GM18868 (cell line): Measurements from ENCODE around the gene NBL1.

ENCODE experiments used
- ATAC-seq: cut with Tn5 transposase; IDR thresholded peaks from one replicate; pipeline ENCODE4 v1.9.1; 2021; ENCODE audit warnings: mild to moderate bottlenecking, moderate library complexity; ENCODE audit not compliant: unreplicated experiment

NBL1 gene

DNA sequence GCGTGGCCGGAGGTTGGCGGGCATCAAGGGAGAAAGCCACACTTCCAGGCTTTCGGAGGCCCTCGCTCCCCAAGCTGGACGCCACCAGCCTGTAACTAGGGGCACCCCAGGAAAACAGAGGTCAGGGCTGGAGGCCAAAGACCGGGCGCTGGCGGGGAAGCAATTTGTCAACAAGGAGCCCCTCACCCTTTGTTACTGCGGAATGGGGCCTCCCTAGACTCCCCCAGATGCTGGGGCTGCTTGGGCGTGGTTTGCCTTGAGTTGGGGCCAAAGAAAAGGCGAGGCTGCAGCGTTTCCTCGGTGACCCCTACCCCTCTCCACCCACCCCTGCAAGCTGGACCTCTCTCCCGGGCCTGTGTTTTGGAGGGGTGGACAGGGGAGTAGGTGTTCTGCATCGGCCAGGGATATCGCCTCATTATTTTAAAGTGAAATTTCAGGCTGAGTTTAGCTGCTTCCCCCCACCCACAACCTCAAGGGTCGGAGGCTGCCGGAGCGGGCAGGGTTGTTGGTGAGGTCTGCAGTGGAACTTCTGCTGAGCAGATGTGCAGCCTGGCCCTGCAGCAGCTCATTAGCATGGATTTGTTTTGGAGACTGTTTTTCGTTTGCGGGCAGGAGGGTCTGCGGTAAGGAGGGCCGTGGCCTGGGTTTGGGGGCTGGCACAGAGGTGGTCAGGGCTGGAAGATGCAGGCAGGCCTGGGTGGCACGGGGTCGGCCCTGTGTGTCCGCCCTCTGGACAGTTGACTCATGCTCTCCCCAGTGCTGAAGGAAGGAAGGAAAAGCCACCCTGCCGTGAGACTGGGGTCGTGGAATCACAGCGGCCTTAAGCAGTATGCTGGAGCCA is 1.5 kb downstream of the NBL1 start:
- no peak for ATAC-seq

DNA sequence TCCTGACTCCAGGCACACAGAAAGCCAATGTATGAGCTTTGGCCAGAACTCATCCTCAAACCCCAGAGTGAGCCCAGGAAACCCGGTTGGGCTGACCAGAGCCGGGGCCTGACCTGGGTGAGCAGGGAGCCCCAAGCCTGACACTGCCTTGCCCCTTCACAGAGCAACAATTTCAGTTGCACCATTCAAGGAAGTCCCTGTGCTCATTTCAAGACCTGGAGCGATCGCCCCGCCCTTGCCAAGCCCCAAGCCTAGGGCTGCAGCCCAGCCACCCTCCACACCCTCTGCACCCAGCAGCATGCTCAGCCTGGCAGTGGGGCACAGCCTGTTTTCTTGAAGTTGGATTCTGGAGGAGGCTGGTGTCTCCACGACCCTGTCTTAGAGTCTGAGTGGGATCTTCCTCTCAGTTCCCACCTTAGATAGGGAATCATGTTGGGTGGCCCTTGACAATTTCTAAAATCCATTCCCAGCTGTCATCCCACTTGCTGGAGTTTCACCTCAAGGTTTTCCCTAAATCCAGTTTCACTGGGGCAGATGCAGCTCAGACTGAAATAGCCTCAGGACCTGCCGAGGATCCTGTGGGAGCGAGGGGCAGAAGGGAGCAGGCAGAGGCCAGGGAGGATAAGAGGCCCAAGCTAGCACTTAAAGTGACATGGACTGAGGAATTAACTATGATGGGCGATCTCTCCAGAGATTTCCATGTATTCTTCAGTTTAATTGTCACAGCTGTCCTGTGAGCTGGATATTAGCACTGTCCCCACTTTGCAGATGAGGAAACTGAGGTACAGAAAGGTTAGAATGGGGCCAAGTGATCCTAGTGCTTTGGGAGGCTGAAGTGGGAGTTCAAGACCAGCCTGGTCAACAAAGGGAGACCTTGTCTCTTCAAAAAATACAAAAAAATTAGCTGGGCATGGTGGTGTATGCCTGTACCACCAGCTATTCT is 2.5 kb downstream of the NBL1 start:
- ATAC-seq, result no peak

DNA sequence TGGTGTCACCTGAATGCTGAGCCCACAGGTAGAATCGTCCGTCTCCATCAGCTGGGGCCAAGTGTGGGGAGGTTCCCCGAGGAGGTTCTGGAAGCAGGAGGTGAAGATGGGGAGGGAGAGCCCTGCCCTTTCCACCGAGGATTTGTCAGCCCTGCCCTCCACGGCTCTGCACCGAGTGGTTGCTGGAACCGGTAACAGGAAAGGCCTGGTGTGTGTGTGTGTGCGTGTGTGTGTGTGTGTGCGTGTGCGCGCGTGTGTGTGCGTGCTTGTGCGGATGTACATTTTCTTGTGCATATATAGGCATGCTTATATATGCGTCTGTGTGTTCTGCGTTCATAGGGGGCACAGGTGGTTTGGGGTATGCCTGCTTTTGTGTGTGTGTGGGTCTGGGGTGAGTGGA is 3.5 kb downstream of the NBL1 start:
- ATAC-seq, result no peak

DNA sequence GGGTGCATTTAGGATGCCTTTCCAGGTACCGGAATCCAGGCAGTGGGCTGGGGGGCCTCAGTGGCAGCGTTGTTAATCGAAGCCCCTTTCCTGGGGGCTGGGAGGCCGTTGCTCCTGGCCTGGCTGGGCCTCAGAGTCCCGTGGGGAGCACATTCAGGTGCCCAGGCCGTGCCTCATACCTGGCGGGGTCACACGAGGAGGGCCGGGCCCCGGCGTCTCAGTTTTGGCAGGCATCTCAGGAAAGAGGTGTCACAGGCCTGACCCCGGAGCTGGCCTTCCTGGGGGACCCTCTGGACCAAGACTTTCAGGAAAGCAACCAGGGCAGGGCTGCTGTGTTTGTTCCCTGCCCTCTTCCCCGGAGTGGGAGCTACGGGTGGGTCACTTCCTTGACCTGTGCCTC is 4.1 kb downstream of the NBL1 start:
- ATAC-seq, result no peak

DNA sequence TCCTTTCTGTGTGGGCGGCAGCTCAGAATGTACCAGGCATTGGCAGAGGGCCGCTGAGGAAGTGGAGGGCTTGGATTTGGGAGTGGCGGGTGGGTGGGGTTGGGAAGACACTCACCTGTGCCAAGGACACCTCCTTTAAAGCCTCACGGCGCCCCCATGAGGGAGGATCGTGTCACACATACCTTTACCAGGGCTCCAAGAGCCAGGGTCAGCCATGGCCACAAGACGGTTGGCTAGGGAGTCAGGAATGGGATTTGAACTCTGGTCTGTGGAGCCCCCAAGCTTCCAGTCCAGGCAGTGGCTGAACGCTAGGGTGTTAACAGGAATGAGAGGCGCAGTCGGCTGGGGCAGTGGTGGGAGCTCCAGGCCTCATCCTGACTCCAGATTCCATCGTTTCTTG is 4.6 kb downstream of the NBL1 start:
- ATAC-seq, result no peak

DNA sequence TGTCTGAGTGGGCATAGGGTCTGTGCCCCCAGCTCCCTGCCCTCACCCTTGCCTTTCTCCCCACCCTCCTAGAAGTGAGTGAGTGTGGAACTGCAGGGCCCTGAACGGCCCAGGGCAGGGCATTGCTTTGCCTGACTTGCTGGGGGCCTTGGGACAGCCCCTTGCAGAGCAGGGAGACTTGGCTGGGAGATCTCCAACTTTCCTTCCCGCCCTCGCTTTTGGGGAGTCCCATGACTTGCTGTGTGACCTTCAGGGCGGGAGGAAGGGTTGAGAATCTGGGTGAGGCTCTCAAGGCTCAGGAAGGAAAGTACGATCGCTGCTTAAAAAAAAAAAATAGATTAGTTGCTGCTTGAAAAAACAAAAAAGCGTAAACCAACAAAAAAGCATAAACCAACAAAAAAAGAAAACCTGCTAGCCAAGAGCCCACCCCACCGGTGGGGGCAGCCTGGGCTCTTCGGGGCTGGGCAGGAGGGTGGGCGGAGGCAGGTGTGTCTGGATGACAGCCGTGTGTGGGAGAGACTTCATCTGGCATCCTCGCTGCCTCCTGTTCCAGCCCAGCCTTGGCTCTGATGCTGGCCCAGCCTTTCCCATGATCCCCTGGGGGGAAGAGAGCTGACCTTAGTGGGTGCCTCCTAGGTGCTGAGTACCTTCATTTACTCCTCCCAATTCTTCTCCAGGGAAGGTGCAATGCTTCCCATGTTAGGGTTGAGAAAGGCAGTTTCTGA is 6.5 kb downstream of the NBL1 start:
- ATAC-seq, result no peak

DNA sequence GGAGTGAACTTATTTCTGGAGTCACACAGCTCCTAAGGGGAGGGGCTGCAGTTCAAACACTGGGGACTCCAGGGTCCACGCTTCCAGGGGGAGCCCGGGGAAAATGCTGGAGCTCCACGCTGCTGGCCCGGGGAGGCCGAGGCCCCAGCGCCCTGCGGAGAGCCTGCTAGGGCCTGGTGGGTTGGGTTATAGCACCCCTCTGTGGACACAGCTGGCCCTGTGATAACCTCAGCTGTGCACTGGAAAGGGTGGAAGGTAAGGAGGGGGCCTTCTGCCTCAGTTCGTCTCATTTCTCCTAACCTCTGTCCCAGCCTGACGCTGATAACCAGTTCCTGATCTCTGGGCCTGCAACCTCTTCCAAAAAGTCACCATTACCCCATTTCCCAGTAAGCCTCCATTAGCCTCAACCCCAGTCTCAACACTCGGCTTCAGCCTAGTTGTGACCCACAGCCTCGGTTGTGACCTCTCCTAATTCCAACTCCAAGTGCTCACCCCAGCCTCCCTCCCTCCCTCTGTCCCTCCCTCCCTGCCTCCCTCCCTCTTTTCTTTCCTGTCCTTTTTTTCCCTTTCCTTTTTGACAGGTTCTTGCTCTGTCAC is 7.1 kb downstream of the NBL1 start:
- ATAC-seq, result no peak

DNA sequence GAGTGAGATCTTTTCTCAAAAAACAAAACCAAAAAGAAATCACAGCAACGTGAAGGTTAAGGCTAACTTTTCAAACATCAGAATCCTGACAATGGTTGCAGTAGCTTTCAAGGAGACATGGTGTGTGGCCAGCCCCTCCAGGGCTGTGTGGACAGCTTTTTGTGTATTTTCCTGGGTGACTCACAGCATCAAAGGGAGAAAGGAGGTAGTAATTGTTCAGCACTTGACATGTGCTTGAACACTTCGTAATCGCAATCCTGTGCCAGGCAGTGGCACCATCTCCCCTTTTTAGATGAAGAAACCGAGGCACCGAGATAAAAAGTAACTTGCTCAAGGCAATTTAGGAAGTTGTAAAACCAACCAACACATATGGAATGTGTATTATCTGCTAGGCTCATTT is 10.3 kb downstream of the NBL1 start:
- no peak for ATAC-seq

DNA sequence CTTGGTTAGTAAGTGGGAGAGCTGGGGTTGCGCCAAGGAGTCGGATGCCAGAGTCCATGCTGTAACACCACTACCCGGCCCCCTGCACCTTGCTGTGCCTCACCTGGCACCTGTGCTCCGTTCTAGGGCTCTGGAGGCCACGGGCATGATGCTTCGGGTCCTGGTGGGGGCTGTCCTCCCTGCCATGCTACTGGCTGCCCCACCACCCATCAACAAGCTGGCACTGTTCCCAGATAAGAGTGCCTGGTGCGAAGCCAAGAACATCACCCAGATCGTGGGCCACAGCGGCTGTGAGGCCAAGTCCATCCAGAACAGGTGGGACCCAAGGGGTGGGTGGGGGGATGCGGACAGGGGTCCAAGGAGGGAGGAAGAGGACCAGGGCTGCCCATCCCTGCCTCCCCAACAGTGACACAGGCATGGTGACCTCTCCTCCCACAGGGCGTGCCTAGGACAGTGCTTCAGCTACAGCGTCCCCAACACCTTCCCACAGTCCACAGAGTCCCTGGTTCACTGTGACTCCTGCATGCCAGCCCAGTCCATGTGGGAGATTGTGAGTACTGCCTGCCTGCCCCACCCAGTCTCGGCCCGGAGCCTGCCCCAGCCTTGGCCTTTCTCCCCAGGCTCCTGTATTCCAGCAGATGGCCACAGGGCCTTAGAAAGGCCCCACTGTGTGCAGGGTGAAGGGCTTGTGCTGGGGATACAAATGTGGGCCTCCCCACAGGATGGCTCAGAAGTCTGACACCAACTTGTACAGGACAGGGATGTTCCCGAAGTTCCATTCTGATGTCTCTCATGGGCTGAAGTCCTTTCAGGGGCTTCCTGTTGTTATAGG is 11.0 kb downstream of the NBL1 start:
- ATAC-seq, result no peak

DNA sequence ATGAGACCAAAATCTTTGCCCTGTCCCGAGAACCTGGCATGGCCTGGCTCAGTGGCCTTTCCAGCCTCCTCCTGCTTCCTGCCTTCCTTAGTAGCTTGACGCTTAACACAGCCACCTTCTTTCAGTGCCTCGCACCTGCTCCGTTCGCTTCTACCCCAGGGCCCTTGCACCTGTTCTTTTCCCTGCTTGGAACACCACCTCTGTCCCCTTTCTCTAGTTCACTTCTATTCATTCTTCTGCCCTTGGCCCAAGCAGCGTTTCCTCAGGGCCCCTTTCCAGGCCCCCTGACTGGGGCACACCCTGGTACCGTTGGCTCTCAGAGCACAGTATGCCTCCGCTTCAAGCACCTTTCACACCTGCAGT is 11.6 kb downstream of the NBL1 start:
- ATAC-seq, result no peak

DNA sequence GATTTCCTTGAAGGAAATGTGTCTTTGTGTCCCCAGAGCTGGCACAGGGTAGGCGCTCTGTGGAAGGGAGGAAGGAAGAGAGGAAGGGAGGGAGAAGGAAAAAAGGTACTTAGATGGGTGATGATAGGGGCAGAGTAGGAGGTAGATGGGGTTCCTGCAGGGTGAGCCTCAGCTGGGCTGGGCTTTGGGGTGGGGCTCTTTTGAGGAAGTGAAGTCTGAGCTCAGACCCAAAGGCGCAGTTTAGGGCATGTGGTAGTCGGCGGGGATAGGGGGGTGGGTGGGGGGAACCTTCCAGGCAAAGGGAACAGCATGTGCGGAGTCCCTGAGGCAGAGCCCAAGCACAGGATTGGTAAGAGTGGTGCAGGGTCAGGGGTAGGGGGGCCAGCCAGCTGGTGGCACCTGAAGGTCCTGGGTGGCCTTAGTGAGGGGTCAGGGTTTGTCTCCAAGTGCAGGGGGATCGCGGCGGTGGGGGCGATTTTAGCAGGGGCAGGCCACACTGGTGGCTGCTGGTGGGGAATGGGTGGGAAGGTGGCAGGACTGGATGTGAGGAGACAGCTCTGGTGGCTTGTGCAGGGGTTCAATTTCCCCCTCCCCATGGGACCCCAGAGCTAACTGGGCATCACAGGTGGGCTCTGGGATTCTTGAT is 12.1 kb downstream of the NBL1 start:
- no peak for ATAC-seq

DNA sequence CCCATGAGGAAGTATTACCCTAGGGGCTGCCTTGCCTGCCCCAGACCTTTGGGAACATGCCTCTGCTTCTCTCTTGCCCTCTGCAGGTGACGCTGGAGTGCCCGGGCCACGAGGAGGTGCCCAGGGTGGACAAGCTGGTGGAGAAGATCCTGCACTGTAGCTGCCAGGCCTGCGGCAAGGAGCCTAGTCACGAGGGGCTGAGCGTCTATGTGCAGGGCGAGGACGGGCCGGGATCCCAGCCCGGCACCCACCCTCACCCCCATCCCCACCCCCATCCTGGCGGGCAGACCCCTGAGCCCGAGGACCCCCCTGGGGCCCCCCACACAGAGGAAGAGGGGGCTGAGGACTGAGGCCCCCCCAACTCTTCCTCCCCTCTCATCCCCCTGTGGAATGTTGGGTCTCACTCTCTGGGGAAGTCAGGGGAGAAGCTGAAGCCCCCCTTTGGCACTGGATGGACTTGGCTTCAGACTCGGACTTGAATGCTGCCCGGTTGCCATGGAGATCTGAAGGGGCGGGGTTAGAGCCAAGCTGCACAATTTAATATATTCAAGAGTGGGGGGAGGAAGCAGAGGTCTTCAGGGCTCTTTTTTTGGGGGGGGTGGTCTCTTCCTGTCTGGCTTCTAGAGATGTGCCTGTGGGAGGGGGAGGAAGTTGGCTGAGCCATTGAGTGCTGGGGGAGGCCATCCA is 12.8 kb downstream of the NBL1 start:
- no peak for ATAC-seq

DNA sequence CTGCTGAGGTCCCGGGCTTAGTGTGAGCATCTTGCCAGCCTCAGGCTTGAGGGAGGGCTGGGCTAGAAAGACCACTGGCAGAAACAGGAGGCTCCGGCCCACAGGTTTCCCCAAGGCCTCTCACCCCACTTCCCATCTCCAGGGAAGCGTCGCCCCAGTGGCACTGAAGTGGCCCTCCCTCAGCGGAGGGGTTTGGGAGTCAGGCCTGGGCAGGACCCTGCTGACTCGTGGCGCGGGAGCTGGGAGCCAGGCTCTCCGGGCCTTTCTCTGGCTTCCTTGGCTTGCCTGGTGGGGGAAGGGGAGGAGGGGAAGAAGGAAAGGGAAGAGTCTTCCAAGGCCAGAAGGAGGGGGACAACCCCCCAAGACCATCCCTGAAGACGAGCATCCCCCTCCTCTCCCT is 13.4 kb downstream of the NBL1 start:
- ATAC-seq, result no peak

DNA sequence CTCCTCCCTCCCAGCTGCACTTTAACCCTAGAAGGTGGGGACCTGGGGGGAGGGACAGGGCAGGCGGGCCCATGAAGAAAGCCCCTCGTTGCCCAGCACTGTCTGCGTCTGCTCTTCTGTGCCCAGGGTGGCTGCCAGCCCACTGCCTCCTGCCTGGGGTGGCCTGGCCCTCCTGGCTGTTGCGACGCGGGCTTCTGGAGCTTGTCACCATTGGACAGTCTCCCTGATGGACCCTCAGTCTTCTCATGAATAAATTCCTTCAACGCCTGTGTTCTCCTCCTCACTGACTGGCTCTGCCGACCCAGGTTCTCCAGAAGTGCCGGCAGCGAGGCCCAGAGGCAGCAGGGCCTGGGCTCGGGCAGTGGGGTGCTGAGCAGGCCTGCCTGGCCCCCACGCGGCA is 14.1 kb downstream of the NBL1 start:
- no peak for ATAC-seq

DNA sequence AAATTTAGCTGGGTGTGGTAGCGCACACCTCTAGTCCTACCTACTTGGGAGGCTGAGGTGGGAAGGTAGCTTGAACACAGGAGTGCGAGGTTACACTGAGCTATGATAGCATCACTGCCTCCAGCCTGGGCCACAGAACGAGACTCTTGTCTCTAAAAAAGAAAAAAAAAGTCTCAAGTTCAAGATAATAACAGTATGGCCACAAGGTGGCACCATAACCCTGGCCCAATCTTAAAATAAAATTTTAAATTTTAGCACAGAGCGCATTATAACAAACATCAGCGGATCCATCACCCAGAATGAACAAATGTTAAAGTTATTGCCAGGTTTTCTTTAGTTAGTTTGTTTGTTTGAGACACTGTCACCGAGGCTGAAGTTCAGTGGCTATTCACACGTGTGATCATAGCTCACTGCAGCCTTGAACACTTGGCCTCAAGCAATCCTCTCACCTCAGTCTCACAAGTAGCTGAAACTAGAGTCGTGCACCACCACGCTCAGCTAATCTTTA is 17.7 kb downstream of the NBL1 start:
- no peak for ATAC-seq

DNA sequence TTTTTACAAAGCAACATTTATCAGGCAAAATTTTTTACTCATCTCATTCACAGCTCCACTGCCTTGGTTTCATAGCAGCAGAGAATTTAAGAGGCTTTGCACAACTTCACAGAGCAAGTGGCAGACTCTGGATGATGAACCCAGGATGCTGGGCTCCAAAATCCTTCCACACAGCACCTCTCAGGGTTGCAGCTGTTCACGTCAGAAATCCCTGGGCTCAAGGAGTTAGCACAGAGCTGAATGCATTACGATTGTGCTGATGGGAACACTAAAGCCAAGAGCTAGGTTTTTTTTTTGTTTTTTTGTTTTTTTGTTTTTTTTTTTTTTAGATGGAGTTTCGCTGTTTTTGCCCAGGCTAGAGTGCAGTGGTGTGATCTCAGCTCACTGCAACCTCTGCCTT is 18.2 kb downstream of the NBL1 start:
- ATAC-seq, result no peak

DNA sequence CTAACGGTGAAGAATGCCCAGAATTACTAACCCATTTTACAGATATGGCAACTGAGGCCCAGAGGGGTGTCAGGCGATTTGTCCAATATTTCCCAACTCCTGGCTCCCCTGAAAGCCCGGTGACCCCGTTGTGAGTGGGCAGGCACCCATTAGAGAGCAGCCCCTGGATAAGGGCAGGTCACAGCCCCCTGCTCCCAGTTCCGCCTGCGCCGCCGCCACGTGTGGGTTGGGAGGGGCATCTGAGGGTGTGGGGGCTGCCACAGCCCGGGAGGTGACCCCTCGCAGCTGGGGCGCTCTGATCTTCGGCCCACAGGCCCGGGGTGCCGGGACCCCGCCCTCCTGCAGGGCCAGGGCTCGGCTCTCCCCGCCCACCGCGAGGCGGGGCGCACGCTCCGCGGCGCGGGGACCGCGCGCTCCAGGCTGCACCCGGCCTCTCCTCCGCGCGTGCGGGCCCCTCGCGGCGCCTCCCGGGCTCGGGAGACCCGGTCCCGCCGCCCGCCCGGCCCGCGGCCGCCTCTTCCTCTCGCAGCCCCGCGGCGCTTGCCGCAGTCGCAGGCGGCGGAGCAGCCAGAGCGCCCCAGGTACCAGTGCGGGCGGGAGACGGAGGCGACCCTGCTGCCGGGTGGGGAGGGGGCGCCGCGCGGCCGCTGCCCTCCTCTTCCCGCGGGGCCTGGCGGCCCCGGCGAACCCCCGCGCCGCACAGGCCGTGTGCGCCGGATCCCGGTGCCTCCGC is 20.5 kb downstream of the NBL1 start, which contains the start of gene HTR6:
Gene HTR6, plus strand, starts transcription at position 423 of the 733 bp plus-strand sequence. CDS start 879 bp downstream, outside the sequence.
- ATAC-seq, result no peak

DNA sequence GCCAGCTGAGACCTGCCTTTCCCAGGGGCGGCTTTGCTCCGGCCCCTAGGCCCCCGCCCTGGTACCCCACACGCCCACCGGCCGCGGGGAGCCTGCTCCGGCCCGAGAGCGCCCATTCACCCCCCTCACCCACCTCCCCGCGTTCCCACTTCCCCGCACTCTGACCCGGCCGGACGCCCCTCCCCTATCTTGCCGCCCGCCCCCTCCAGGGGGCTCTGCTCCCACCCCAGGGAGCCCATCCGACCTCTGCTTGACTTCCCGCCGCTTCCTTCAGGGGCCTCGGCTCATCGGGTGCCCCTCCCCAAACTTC is 21.0 kb downstream of the NBL1 start:
- no peak for ATAC-seq
